Gastrocnemius medialis (tissue), 4 donors: ENCODE results near the gene PLA2G6.

Experiments used
- POLR2A ChIP-seq, 2 donors: fragments of 450-650 bp; IDR thresholded peaks; one replicate each; pipeline ENCODE4 v1.6.1; 2017; ENCODE audit warnings: antibody characterized with exemption in 2 of 2, mild to moderate bottlenecking in 2 of 2, moderate library complexity in 2 of 2
- TF ChIP-seq, protein P1 (sequence below), 5 experiments: fragments of 450-650 bp in 3 of 5; fragments of 200-600 bp in 2 of 5; sonication (generic) in 2 of 5; IDR thresholded peaks in 4 of 5; conservative IDR thresholded peaks in 1 of 5; 1 replicate in 4 of 5; 2 replicates in 1 of 5; pipeline ENCODE4 v1.5.1; 2016 to 2019; ENCODE audit warnings: antibody characterized with exemption in 5 of 5, mild to moderate bottlenecking in 3 of 5, moderate library complexity in 3 of 5

GRCh38 chr22:38115423-38116205, 66.0 kb downstream of the PLA2G6 start:
- no peak for TF ChIP-seq POLR2A (IDR thresholded peaks at IDR 0.05)
- TF ChIP-seq, protein P1, sequence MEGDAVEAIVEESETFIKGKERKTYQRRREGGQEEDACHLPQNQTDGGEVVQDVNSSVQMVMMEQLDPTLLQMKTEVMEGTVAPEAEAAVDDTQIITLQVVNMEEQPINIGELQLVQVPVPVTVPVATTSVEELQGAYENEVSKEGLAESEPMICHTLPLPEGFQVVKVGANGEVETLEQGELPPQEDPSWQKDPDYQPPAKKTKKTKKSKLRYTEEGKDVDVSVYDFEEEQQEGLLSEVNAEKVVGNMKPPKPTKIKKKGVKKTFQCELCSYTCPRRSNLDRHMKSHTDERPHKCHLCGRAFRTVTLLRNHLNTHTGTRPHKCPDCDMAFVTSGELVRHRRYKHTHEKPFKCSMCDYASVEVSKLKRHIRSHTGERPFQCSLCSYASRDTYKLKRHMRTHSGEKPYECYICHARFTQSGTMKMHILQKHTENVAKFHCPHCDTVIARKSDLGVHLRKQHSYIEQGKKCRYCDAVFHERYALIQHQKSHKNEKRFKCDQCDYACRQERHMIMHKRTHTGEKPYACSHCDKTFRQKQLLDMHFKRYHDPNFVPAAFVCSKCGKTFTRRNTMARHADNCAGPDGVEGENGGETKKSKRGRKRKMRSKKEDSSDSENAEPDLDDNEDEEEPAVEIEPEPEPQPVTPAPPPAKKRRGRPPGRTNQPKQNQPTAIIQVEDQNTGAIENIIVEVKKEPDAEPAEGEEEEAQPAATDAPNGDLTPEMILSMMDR (IDR thresholded peaks at IDR 0.05 in 4 of 5, conservative IDR thresholded peaks at IDR 0.05 in 1 of 5), result no peak
